Smooth muscle cell of the brain vasculature (primary cell): Measurements from ENCODE around the gene PLEKHS1.

Source experiments
- DNase-seq: peaks from one replicate; pipeline ENCODE4 v3.0.0-alpha.2; 2012; ENCODE audit warnings: low read depth, low spot score

The PLEKHS1 gene

DNA sequence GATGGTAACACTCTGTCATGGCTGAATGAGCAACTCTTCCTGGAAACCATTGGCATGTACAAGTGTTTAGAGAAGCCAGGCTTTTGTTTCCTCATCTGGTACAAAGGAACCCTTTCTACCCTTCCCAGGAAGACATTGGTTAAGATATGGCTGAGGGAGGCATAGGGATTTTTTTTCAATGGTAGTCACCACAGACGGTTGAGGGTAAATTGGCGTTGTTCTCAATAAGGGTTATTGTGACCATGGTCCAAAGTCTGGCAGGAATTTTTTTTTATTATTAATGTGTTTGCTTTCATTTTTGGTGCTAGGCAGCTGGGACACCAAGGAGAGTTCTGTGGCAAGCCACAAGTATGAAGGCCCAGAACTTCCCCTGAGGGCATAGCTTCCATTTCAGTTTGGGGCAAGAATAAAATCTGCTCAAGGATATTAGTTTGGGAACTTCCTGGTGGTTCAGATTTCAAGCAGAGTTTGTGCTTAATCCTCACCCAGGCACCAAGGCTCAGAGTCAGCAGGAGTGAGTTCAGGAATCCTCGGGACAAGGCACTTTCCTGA, at the start of gene PLEKHS1:
PLEKHS1 (plus strand) TSS at position 502 of the 552 bp plus-strand sequence. CDS start 3,596 bp downstream, outside the sequence.
- no peak for DNase-seq

GRCh38 chr10:113704637-113705343, 46.7 kb upstream of the PLEKHS1 start:
- no peak for DNase-seq

DNA sequence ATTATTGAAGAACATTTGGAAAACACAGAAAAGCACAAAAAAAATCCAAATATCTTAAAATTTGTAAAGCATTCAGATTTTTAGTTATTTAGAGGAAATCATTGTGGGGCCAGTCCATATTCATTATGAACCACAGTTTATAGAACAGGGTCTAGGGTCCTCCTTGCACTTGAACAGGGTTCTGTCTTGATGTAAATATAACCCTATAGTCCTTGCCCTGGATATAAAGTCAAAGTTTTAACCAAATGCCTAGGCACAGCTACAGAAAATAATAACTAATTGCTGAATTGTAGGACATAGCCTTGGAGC, 46.2 kb upstream of the PLEKHS1 start:
- no peak for DNase-seq

DNA sequence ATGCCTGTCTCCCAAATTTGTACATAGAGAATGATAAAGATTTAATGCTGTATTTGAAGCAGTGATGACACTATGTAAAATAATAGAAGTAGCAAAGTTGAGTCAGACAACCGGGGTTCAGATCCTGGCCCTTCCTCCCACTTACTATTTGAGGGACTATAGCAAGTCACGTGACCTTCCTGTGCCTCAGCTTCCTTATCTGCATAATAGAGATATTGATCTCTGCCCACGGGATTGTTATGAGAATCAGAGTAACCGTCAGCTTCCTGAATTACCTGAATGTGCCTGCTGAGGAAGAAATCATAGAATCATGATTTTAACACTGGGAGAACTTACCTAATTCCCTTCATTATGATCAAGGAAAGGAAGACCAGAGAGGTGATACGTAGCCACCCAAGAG, 44.9 kb upstream of the PLEKHS1 start:
- no peak for DNase-seq

DNA sequence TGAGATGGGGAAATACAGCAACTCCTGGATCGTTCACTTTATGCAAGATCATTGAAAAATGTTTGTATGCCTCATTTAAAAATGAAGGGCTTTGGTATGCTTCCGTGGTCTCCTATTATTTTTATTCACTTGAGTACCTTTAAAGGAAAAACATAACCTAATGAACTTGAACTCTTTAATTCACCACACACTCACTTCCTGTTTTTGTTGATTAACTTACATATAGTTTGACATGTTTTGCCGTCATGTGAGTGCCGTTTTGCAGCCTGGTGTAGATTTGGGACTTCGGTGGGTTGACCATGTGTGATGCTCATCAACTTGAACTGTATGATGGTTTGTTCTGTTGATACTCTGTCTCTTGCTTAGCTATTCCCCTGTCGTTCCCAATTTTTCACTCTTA, 42.8 kb upstream of the PLEKHS1 start:
- DNase-seq = no peak

DNA sequence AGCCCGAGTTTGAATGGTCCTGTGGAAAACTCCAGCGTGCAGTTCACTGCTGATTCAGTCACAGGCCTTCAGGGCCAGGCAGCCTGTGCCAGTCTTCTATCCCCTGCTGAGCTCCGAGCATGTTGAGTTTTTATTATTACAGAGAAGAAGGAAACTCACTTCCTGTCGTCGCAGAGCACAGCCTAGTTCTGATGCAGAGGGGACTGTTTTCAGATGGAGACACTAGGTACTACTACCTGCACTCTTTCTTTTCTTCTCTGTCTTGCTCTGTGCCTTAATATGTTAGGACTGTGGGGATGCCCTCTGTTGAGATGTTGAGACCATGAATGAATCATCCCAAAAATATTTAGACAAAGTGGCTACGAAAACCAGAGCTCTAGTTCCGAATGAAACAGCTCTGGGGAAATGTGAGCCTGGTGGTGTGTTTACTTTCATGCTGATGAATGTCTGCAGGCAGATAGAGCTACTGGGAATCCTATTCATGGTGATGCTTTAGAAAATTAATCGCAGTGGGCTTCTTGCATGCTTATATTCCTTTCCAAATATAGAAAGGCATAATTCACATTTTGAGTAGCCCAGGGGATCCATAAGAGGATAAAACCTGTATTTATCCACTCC, 42.2 kb upstream of the PLEKHS1 start:
- peak; percentile 52 for DNase-seq

- DNase-seq = no peak
Observed at GRCh38 chr10:113711142-113711541, 40.3 kb upstream of the PLEKHS1 start.

- DNase-seq = no peak
Observed at GRCh38 chr10:113712024-113712423, 39.5 kb upstream of the PLEKHS1 start.

DNA sequence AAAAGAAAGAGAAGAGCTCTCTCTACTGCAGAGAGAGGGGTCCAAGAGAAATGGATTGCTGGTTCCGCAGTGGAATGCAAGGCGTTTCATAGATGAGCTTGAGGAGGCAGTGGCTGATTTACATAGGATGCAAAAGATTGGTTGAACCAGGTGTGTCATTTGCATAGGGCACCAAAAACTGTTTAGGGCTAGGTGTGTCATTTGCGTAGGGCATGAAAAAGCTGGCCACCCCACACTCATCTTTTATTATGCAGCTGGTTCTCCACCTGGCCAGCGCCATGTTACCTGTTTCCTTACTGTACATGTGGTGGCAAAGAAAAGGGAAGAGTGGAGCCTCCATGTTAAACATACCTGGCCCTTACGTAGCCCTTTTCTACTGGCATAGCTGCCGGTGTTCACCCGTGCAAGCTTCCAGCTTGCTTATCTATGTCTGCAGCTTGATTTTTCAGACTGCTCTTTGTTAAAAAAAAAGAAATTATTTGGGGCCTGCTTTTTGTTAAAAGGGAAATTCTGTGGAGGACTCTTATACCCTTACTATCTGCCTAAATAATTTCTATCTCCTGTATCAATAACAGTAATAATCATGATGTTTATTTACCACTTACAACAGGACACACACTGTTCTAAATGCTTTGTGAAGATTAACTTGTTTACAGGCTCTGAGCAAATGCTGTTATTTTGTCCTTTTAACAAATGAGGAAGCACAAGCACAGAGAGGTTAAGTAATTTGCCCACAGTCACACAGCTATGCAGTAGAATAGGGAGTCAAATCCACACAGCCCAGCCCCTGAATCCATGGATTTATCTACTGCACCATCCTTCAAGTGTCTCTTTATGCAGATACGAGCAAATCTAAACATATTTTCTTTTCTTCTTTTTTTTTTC, 38.5 kb upstream of the PLEKHS1 start:
- no peak for DNase-seq

DNA sequence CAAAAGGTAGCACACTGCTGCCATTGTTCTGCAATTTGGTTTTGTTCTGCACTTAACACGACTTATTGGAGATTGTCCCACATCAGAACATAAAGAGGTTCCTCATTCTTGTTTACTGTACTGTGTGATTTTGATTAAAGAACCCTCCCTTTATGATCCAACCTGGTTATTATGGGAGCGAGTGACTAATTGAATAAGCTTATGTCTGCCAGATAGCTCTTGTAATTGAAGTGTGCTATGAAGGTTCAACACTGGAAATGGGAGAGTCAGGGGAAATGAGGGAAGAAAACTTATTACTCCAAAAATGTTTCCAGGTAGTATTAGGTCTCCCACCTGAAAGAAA, 37.9 kb upstream of the PLEKHS1 start:
- DNase-seq = no peak

DNA sequence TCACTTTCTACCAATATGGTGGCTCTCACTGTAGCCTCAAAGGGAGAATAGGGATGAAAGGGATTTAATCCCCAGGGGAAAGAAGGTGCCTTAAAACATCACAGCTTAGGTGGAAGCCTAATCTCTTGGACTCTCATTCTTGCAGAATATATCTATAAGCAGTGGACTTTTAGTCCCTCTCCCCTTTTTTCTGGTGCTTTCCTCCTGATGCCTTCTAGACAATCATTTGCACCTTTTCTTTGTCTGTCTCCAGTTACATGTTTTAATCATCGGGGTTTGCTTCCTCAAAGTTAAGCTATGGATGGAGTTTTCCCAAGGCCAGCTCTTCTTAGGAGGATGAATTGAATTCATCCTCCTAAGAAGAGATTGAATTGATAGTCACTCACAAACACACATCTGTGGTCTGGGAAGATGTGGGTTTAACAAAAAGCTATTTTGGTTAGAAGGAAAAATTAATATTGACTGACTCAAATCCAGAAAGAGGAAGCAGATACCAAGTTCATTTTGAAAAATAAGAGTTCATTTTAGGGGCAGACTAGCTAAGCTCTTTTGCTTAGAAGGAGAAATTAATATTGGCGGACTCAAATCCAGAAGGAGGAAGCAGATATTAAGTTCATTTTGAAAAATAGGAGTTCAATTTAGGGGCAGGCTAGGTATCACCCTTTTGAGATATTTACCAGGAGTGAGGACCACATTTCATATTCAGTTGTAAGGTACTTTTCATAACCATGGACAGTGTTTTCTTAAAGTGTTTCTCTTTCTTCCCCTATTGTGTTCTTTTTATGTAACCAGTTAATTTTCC, 35.2 kb upstream of the PLEKHS1 start:
- DNase-seq = no peak

DNA sequence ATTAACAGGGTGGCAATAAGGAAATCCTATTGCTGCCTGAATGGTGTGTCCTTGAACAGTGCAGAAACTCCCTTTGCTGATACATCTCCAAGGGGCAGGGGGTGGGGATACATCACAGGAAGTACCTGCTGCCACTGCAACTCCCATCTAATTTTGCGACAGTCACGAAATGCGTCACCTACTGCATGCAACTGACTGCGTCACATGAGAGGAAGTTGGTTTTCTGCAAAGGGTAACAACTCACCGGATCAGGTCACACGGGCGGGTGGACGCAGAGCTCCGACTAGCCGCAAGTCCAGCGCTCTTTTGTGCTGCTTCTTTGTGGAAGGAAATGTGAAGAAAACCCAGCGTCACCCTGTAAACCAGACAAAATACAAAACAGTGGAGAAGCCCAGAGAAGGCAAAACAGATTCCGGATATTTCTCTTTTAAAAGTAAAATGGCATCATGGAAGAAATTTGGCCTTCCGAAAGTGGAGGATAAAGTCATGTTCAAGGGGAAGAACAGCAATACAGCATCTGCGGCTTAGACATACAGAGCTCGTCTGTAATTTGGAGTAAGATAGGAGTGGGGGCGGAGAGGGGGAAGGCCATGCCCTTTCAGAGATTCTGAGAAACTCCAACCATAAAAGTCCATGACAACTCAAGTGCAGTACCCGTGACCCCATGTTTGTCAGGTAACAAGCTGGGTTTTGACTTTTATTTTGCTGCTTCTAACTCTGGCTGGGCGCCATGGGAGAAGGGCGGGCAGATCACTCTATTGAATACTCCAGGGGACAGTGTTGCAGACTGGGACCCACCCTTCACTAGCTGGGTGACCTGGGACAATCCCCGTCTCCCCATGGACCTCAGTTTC, 32.3 kb upstream of the PLEKHS1 start:
- no peak for DNase-seq

- no peak for DNase-seq
Observed at GRCh38 chr10:113720386-113720785, 31.1 kb upstream of the PLEKHS1 start.

DNA sequence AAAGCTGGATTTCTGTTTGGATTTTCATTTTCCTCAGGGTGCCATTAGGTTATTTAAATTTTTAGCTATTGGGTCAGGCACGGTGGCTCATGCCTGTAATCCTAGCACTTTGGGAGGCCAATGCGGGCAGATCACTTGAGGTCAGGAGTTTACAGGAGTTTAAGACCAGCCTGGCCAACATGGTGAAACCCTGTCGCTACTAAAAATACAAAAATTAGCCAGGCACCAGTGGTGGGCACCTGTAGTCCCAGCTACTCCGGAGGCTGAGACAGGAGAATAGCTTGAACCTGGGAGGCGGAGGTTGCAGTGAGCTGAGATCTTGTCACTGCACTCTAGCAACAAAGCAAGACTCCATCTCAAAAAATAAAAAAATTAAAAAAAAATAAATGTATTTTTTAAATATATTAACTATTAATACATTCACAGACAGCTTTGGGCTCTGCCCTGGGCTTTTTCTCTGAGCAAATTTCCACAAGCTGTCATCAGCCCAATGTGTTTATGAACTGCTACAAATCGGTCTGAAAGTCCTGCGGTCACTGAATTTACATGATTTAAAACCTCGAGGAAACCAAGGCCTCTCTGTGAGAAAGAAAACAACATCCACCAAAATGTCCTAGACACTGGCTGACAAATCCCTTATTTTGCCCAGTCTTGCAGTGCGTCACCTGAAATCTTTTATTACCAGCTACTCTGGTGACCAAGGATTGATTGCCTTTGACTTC, 19.2 kb upstream of the PLEKHS1 start:
- no peak for DNase-seq

- DNase-seq = no peak
Observed at GRCh38 chr10:113732966-113733365, 18.5 kb upstream of the PLEKHS1 start.

DNA sequence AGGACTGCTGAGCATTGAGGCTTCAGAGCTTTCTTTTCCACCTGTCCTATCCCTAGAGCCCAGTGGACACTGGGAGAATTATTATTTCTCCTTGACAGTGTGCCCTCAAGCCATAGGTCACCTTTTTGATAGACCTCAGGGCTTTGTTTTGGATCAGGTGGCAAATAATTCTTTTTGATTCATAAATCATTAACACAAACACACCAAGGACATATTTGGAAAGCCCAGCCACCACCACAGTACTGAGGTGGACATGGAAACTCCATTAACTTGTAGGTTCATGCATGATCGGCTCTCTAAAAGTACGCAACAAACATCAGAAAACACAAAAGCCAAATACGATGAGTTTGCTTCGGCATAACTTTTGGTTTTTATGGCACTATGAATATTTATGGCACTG, 17.8 kb upstream of the PLEKHS1 start:
- DNase-seq = no peak

DNA sequence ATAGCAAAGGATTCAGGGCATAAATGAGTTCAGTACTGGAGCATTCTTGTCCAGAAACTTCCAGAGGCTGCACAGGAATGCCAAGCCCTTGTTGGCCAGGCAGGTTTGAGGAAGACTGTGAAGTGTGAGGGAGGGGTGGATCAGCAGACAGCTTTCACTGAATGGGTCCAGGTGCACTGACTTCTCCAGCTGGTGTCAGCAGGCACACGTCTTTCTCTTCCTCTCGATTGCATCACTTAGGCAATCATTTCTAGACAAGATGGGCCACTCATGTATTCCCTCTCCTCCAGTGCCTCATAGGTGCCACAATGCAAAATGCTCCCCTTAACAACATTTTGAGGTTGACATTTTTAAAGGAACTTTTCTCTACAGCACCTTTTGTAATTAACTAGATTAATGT, 15.6 kb upstream of the PLEKHS1 start:
- DNase-seq = no peak

GRCh38 chr10:113736576-113736975, 14.9 kb upstream of the PLEKHS1 start:
- DNase-seq = no peak

DNA sequence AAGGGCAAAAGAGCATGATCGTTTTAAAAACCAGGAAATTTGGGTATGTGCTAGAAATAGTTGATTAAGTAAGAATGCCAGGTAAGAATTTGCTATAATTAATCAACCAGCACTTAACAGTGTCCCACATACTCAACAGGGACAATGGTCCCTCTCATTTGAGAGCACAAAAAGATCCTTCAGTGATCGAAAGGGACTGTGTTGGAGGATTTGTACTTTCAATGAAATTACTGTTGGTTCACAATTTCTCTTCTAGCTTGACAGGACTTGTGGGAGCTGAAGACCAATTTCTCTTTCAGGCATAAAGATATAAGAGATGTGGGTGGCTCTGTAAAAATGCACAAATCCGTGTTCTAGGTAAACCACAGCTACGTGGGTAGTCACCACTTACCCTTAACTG, 12.5 kb upstream of the PLEKHS1 start:
- no peak for DNase-seq

DNA sequence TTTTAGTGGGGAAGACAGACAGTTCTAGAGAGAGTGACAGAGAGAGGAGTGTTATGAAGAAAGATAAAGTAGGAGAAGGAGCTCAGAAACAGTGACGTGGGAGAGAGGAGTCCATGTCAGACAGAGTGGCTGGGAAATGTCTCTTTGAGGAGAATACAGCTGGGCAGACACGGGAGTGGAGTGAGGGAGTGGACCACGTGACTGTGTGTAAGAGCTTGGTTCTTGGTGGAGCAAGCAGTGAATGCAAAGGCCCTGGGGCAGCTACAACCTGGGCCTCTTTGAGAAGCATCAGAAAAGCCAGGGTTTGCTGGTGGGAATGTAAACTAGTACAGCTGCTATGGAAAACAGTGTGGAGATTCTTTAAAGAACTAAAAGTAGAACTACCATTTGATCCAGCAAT, 11.9 kb upstream of the PLEKHS1 start:
- DNase-seq = no peak
